Duodenal mucosa (tissue), 2 donors: Measurements from ENCODE around the gene TRO.

Source experiments
- H3K27ac ChIP-seq: one replicate; pipeline ENCODE4 v1.7.0; 2013; ENCODE audit warnings: low read depth, low read length
- H3K27me3 ChIP-seq, 2 donors: one replicate each; pipeline ENCODE4 v1.7.0; 2013; ENCODE audit warnings: low read length in 2 of 2, control low read depth in 1 of 2; ENCODE audit not compliant: insufficient read depth in 2 of 2, control insufficient read depth in 1 of 2
- H3K36me3 ChIP-seq, 2 donors: one replicate each; pipeline ENCODE4 v1.7.0; 2013; ENCODE audit warnings: low read length in 2 of 2, control low read depth in 1 of 2; ENCODE audit not compliant: insufficient read depth in 2 of 2, control insufficient read depth in 1 of 2
- H3K4me1 ChIP-seq, 2 donors: one replicate each; pipeline ENCODE4 v1.7.0; 2013; ENCODE audit warnings: low read length in 2 of 2, control low read depth in 1 of 2; ENCODE audit not compliant: insufficient read depth in 2 of 2, control insufficient read depth in 1 of 2
- H3K4me3 ChIP-seq, 2 donors: one replicate each; pipeline ENCODE4 v1.7.0; 2013; ENCODE audit warnings: low read length in 2 of 2, low read depth in 1 of 2
- H3K9ac ChIP-seq, 2 donors: one replicate each; pipeline ENCODE4 v1.7.0; 2013; ENCODE audit warnings: low read length in 2 of 2, low read depth in 1 of 2
- H3K9me3 ChIP-seq, 2 donors: one replicate each; pipeline ENCODE4 v1.7.0; 2013; ENCODE audit warnings: low read length in 2 of 2, control low read depth in 1 of 2; ENCODE audit not compliant: control insufficient read depth in 1 of 2

TRO gene

GRCh38 chrX:54928876-54929275 lies 8.3 kb downstream of the TRO start:
- H3K27me3 ChIP-seq, result no peaks in the 10 kb centered on the region
- no peak overlapping the region for H3K9ac ChIP-seq
- H3K9me3 ChIP-seq, result no peaks in the 10 kb centered on the region
- no peak overlapping the region for H3K27ac ChIP-seq
- H3K4me3 ChIP-seq, result no peak overlapping the region
- H3K4me1 ChIP-seq, result no peaks in the 10 kb centered on the region
- no peaks in the 10 kb centered on the region for H3K36me3 ChIP-seq

GRCh38 chrX:54930291-54931049 lies 9.8 kb downstream of the TRO start:
- Histone ChIP-seq H3K36me3 (no peaks in the 10 kb centered on the region), H3K4me1 (no peaks in the 10 kb centered on the region), H3K4me3 (no peak overlapping the region), H3K9ac (no peak overlapping the region), H3K9me3 (no peaks in the 10 kb centered on the region), H3K27ac (no peak overlapping the region), H3K27me3 (no peaks in the 10 kb centered on the region)

GRCh38 chrX:54931107-54931506 lies 10.5 kb downstream of the TRO start:
- H3K27me3 ChIP-seq, result no peaks in the 10 kb centered on the region
- H3K4me3 ChIP-seq, result no peak overlapping the region
- no peaks in the 10 kb centered on the region for H3K4me1 ChIP-seq
- H3K9ac ChIP-seq, result no peak overlapping the region
- H3K36me3 ChIP-seq, result no peaks in the 10 kb centered on the region
- no peak overlapping the region for H3K27ac ChIP-seq
- H3K9me3 ChIP-seq, result no peaks in the 10 kb centered on the region

GRCh38 chrX:54933150-54933826 lies 12.7 kb downstream of the TRO start:
- Histone ChIP-seq H3K36me3 (no peaks in the 10 kb centered on the region), H3K27ac (no peak overlapping the region), H3K27me3 (no peaks in the 10 kb centered on the region), H3K4me3 (no peak overlapping the region), H3K4me1 (no peaks in the 10 kb centered on the region), H3K9ac (no peak overlapping the region), H3K9me3 (no peaks in the 10 kb centered on the region)

- no peaks in the 10 kb centered on the region for H3K27me3 ChIP-seq
- H3K9me3 ChIP-seq, result no peaks in the 10 kb centered on the region
- H3K4me1 ChIP-seq, result no peaks in the 10 kb centered on the region
- no peak overlapping the region for H3K4me3 ChIP-seq
- H3K9ac ChIP-seq, result no peak overlapping the region
- no peak overlapping the region for H3K27ac ChIP-seq
- H3K36me3 ChIP-seq, result no peaks in the 10 kb centered on the region
These were observed 13.4 kb downstream of the TRO start for GRCh38 chrX:54934058-54934457.

GRCh38 chrX:54934890-54935289 lies 14.3 kb downstream of the TRO start:
- Histone ChIP-seq H3K9ac (no peak overlapping the region), H3K27ac (no peak overlapping the region), H3K9me3 (no peaks in the 10 kb centered on the region), H3K4me1 (no peaks in the 10 kb centered on the region), H3K36me3 (no peaks in the 10 kb centered on the region), H3K4me3 (no peak overlapping the region), H3K27me3 (no peaks in the 10 kb centered on the region)

- Histone ChIP-seq H3K9ac (no peak overlapping the region), H3K36me3 (no peaks in the 10 kb centered on the region), H3K4me3 (no peak overlapping the region), H3K9me3 (no peaks in the 10 kb centered on the region), H3K27ac (no peak overlapping the region), H3K27me3 (no peaks in the 10 kb centered on the region), H3K4me1 (no peaks in the 10 kb centered on the region)
These were observed 14.7 kb downstream of the TRO start for GRCh38 chrX:54935306-54935705.

- no peaks in the 10 kb centered on the region for H3K27me3 ChIP-seq
- no peak overlapping the region for H3K9ac ChIP-seq
- no peaks in the 10 kb centered on the region for H3K9me3 ChIP-seq
- H3K4me3 ChIP-seq, result no peak overlapping the region
- no peak overlapping the region for H3K27ac ChIP-seq
- no peaks in the 10 kb centered on the region for H3K4me1 ChIP-seq
- H3K36me3 ChIP-seq, result no peaks in the 10 kb centered on the region
These were observed 16.8 kb downstream of the TRO start for GRCh38 chrX:54937416-54937815.

GRCh38 chrX:54944816-54945215 lies 24.2 kb downstream of the TRO start:
- Histone ChIP-seq H3K4me3 (no peak overlapping the region), H3K27me3 (no peaks in the 10 kb centered on the region), H3K36me3 (no peaks in the 10 kb centered on the region), H3K27ac (no peak overlapping the region), H3K9me3 (no peaks in the 10 kb centered on the region), H3K4me1 (no peaks in the 10 kb centered on the region), H3K9ac (no peak overlapping the region)

- H3K27ac ChIP-seq, result no peak overlapping the region
- H3K27me3 ChIP-seq, result no peaks in the 10 kb centered on the region
- no peak overlapping the region for H3K9ac ChIP-seq
- no peaks in the 10 kb centered on the region for H3K9me3 ChIP-seq
- H3K4me3 ChIP-seq, result no peak overlapping the region
- no peaks in the 10 kb centered on the region for H3K4me1 ChIP-seq
- no peaks in the 10 kb centered on the region for H3K36me3 ChIP-seq
These were observed 24.6 kb downstream of the TRO start for GRCh38 chrX:54945224-54945623.
